Coronary artery (tissue), 2 donors: ENCODE data around the gene WDR74.

Source experiments
- DNase-seq: peaks from one replicate; pipeline ENCODE4 v3.0.0-alpha.2; 2017; ENCODE audit warnings: low spot score
- H3K27ac ChIP-seq, 2 donors: fragments of 200-600 bp; sonication (generic); one replicate each; pipeline ENCODE4 v1.5.1; 2016 to 2019
- H3K4me3 ChIP-seq: fragments of 200-600 bp; sonication (generic); 2 replicates; pipeline ENCODE4 v1.5.1; 2016; ENCODE audit warnings: mild to moderate bottlenecking, moderate library complexity
- CTCF ChIP-seq: fragments of 200-600 bp; sonication (generic); IDR thresholded peaks from one replicate; pipeline ENCODE4 v1.5.1; 2019; ENCODE audit warnings: antibody characterized with exemption

Gene WDR74

DNA sequence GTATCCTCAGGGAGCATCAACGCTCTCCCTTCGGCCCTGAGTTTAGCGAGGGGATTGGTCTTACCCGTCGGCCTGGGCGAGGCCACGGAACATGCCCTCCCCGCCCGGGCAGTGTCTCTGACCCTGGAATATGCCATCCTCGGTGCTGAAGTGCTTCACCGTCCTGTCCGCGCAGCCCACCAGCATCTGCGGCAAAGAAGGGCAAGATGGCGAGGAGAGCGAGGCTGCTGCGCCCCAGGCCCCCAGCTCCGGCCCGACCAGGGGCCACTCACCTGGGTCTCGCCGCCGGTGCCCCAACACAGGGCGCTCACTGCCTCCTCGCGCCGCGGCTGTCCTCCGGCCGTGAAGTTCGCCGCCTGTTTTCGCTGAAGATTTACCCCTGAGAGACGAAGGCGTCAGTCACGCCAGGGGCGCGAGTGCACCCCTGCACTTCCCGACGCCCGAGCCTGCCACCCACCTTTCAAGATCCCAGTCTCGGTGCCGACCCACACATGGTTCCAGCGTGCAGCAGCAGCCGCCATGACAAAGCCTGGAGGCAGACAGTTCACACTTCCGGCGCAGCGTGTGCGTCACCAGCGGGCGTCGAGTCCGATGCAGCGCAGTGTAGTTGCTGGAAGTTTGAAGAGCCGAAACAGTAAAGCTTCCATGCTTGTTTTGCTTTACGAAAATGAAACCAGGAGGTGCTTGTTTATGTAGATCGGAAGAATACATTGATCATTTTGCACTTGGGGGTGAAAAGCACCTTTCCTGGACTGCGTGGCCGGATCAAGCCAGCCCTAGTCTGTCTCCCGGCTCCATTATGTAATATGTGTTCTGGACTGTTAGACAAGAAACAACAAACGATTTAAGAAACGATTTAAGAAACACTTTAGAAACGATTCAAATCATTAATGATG is at the start of gene WDR74:
TSS of gene WDR74 (minus strand) at position 541 of the 896 bp plus-strand sequence. CDS start at position 521, 20 bp downstream.
- peak within 1 kb of the TSS; percentile 80 for H3K4me3 ChIP-seq
- peak; percentile 95 for DNase-seq
- TF ChIP-seq CTCF: no peak
- peak within 1 kb of the TSS; percentile 88 to 95 for H3K27ac ChIP-seq

DNA sequence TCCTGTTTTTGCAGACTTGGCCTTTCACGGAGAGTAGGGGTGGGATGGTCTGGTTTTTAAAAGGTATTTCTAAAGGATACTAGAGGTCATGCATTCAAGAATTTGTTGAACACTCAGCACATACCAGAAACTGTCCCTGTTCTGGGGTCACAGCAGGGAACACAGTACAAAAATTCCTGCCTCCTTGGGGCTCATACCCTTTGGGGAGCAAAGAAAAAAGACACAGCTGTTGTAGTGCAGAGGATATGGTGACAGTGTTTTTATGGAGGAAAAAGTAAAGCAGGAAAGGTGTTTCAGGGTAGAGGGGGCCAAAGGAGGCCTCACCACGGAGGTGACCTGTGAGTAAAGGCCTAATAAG is 49.7 kb upstream of the WDR74 start:
- TF ChIP-seq CTCF: no peak
- Histone ChIP-seq H3K27ac (no peak overlapping the region), H3K4me3 (no peak overlapping the region)
- DNase-seq: no peak

DNA sequence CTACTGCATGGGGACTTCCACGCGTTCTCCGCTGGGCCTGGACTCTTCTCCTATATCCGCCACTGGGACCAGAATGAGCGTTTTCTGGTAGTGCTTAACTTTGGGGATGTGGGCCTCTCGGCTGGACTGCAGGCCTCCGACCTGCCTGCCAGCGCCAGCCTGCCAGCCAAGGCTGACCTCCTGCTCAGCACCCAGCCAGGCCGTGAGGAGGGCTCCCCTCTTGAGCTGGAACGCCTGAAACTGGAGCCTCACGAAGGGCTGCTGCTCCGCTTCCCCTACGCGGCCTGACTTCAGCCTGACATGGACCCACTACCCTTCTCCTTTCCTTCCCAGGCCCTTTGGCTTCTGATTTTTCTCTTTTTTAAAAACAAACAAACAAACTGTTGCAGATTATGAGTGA is 49.0 kb upstream of the WDR74 start:
- DNase-seq: no peak
- Histone ChIP-seq H3K4me3 (no peak overlapping the region), H3K27ac (no peak overlapping the region)
- TF ChIP-seq CTCF: no peak

- TF ChIP-seq CTCF: no peak
Measured at GRCh38 chr11:62885137-62885750, 45.9 kb upstream of the WDR74 start.

DNA sequence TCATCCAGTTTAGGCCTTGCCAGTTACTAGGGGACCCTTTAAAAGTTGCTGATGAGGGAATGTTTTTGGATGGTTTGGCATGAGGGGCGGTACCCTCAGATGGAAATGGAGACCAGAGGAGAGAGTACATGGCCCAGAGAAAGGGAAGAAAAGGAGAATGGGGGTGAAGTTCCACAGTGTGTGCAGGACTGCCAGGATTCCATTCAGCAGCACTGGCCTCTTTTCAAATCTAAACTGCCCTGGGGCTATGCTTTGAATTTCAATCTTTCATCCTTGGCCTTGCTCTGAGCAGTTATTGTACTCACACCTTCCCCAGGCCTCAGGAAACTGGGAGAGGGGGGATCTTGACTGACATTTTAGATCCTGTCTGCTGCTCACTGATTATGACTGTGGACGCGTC is 44.3 kb upstream of the WDR74 start:
- TF ChIP-seq CTCF: no peak
- Histone ChIP-seq H3K27ac (no peak overlapping the region), H3K4me3 (peak overlapping the region; percentile 91)
- DNase-seq: no peak

More at GRCh38 chr11:62885137-62885750, 45.9 kb upstream of the WDR74 start:
- DNase-seq: no peak
- H3K4me3 ChIP-seq: peak overlapping the region; percentile 5
- no peak overlapping the region for H3K27ac ChIP-seq

DNA sequence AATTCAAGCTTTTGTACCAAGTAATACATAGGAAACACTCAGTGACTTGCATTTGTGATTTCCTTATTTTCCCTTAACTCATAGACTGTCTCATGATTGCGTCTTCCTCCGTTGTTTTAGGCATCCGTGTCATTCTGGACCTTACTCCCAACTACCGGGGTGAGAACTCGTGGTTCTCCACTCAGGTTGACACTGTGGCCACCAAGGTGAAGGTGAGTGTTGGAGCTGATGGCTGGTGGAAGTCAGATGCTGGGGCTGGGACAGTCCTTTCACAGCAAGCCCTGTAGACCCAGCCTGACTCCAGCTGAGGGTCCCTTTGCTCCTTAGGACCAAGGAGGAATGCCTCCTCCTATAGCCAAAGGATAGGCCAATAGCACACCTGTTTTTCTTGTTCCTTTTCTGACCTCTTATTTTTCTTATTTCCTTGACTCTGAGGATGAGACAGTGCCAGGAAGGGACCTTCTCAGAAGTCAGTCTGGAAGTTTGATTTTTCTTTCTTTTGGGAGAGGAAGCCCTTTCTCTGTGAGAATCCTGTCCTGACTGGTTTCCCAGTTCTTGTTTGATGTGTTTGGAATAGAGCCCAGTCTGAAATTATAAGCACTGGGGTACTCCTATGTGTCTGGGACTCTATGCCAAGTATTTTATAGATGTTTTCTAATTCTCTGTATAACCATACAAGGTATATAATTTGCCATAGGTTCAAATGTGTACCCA is 43.6 kb upstream of the WDR74 start:
- no peak for TF ChIP-seq CTCF
- no peak for DNase-seq
- Histone ChIP-seq H3K4me3 (peak overlapping the region; percentile 91), H3K27ac (peak overlapping the region; percentile 97 to 99)
